ENCODE measurements around the gene ADRA2B. TPM values are rescaled to one million over a fixed set of nuclear protein-coding genes. Genes with fewer than 3 reads are reported as not detected.
A peak's percentile ranks its signal among the peaks of the same experiment; 100 is the strongest.

The ADRA2B gene
- total RNA-seq, 2 experiments from 2014 or later: 0.52 TPM

DNA sequence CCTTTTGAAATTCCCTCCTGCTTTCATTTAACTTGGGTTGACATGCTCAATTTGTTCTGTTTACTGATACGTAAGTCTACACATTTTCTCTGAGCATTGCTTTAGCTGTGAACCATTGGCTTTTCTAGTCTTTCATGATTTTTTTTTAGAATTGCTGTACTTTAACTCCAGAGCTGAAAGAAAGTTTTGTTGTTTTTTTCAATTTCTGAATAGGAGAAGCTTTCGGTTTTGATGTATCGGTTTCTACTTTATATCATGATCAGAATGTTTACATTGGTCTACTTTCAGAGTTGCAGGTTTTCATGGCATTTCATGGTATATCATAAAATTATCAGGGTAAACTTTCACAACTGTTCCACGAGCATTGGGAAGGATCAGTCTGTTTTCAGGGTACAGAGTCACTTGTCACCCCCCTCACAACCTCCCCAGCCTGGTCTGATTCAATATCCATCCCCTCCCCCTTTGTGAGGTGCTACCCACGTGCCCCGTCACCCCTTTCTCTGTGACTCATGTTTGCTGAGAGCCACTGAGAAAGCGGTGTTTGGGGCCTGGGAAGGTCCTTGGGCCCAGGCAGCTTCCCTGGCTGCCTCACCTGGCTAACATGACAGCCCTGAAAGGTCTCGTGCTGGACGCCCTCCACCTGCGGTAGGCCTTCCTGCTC, 14.9 kb upstream of the ADRA2B start:
- Mint-ChIP-seq H3K4me3 (no peak overlapping the region), H3K27ac (peak overlapping the region; percentile 84), H3K9me3 (no peaks in the 10 kb centered on the region), H3K27me3 (ENCODE audit: low read depth) (no peaks in the 10 kb centered on the region), H3K36me3 (ENCODE audit: low read depth) (peaks cover 9% of the 10 kb centered on the region), H3K4me1 (ENCODE audit: low read depth) (peaks cover 16% of the 10 kb centered on the region)
- intact Hi-C loops (cut with micrococcal nuclease): no loop called here
- CTCF ChIA-PET: interaction anchor here (0.7 to 18.5 kb wide), 8 partner anchors 11 to 138 kb away, joined by 3 to 482 read pairs (median 6); partner anchors contain the start of genes ADRA2B and DUSP2
- peak; percentile 58 for DNase-seq

GRCh38 chr2:96130483-96130882, 14.1 kb upstream of the ADRA2B start:
- no peaks in the 10 kb centered on the region for H3K27me3 Mint-ChIP-seq (ENCODE audit: low read depth)
- no peak overlapping the region for H3K27ac Mint-ChIP-seq
- no peaks in the 10 kb centered on the region for H3K9me3 Mint-ChIP-seq
- DNase-seq: no peak
- peaks cover 16% of the 10 kb centered on the region for H3K4me1 Mint-ChIP-seq (ENCODE audit: low read depth)
- H3K4me3 Mint-ChIP-seq: no peak overlapping the region
- CTCF ChIA-PET: interaction anchor here (0.8 to 18.5 kb wide), 8 partner anchors 8 to 137 kb away, joined by 3 to 482 read pairs (median 6); partner anchors contain the start of genes ADRA2B and ASTL
- intact Hi-C loops (cut with micrococcal nuclease): no loop called here
- H3K36me3 Mint-ChIP-seq (ENCODE audit: low read depth): peaks cover 13% of the 10 kb centered on the region

DNA sequence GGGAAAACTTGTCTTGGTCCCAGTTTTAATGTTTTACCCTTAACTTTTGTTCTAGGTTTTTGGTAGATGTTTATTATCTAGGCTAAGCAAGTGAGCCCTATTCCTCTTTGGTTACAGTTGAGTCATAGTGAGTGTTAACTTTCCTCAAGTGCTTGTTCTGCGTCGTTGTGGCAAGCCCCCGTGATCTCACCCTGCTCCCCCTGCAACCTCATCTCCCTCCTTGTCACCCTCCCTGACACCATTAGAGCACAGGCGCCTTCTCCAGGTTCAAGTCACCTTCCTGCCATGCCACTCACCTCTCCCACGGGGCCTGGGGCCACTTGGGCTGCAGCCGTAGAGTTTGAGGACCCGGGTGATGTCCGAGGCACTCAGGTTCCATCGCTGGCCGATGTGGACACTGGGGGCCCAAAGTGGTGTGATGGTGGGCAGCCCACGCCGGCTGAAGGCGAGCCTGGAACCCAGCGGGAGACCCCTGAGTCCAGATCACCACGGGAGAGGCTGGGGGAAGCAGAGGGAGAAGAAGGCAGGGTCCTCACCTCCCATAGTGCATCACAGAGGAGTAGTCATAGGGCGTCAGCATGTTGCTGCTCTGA, 13.3 kb upstream of the ADRA2B start:
- Mint-ChIP-seq H3K4me1 (ENCODE audit: low read depth) (peaks cover 16% of the 10 kb centered on the region), H3K27ac (no peak overlapping the region), H3K9me3 (no peaks in the 10 kb centered on the region), H3K36me3 (ENCODE audit: low read depth) (peaks cover 15% of the 10 kb centered on the region), H3K27me3 (ENCODE audit: low read depth) (no peaks in the 10 kb centered on the region), H3K4me3 (no peak overlapping the region)
- CTCF ChIA-PET: interaction anchor here (1.2 to 18.5 kb wide), 5 partner anchors 9 to 107 kb away, joined by 4 to 482 read pairs (median 6); partner anchors contain the start of genes ADRA2B and ASTL
- DNase-seq: no peak
- intact Hi-C loops (cut with micrococcal nuclease): no loop called here

DNA sequence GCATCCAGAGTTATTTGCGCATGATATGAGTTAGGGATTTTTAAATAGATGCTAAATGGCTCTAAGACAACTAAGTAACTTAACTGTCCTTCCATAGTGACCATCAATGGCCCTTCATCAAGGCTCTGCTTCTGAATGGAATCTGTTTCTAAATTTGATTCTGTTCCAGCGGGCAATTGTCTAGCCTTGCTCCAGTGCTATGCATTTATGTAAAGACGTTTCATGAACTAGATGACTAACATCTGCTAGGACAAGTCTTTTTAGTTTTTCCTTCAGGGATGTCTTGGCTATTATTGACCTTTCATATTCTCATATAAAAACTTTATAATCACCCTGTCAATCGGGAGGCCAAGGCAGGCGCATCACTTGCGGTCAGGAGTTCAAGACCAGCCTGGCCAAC, 12.1 kb upstream of the ADRA2B start:
- intact Hi-C loops (cut with micrococcal nuclease): no loop called here
- CTCF ChIA-PET: interaction anchor here (1.0 kb wide), 1 partner anchor 46 kb away, joined by 4 read pairs; no protein-coding TSS in a partner anchor
- H3K36me3 Mint-ChIP-seq (ENCODE audit: low read depth): peaks cover 15% of the 10 kb centered on the region
- H3K27me3 Mint-ChIP-seq (ENCODE audit: low read depth): no peaks in the 10 kb centered on the region
- no peak overlapping the region for H3K27ac Mint-ChIP-seq
- peaks cover 16% of the 10 kb centered on the region for H3K4me1 Mint-ChIP-seq (ENCODE audit: low read depth)
- no peak overlapping the region for H3K4me3 Mint-ChIP-seq
- H3K9me3 Mint-ChIP-seq: no peaks in the 10 kb centered on the region
- no peak for DNase-seq

DNA sequence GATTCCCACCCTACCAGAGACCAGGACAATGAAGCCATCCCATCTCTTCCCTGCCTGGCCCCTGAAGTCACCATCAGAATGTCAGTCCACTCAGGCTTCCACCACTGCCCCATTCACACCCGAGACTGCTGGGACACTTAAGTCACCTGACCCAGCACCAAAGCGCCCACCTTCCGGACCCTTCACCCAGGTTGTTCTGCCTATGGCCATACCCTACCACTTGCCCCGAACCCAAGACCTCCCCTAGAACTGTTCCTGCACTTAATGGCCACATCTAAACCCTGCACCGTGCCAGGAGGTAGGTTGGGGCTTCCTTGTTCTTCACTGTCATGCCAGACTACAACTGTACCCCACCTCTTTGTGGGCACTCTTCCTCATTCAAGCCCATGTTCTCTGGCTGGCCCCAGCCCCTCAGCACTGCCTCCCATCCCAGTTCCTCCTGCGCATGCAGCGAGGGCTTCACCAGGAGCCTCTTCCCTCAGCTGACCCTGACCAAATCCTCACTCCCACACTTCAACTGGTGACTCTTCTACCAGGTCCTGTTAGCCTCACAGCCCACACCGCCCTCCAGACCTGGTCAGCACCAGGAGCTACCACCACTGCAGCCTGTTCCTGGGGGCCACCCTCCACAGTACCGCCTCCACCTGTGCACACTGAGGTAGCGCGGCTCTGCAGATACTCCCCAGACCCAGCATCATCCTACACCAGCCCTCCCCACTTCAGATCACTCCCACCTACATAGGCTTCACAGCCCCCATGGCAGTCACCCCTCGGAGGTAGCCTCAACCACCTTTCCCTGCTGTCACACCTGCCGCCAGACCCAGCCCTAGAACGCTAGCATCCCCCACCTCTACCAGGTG, 8.3 kb upstream of the ADRA2B start:
- intact Hi-C loops (cut with micrococcal nuclease): no loop called here
- Mint-ChIP-seq H3K36me3 (ENCODE audit: low read depth) (peaks cover 11% of the 10 kb centered on the region), H3K4me3 (no peak overlapping the region), H3K27ac (no peak overlapping the region), H3K9me3 (no peaks in the 10 kb centered on the region), H3K4me1 (ENCODE audit: low read depth) (no peaks in the 10 kb centered on the region), H3K27me3 (ENCODE audit: low read depth) (peaks cover 22% of the 10 kb centered on the region)
- CTCF ChIA-PET: interaction anchor here (1.4 kb wide), 1 partner anchor 8 kb away, joined by 4 read pairs; the partner anchor contains the start of gene ADRA2B
- no peak for DNase-seq

- no peak overlapping the region for H3K4me3 Mint-ChIP-seq
- no peak overlapping the region for H3K27ac Mint-ChIP-seq
- peaks cover 11% of the 10 kb centered on the region for H3K36me3 Mint-ChIP-seq (ENCODE audit: low read depth)
- CTCF ChIA-PET: interaction anchor here (0.7 kb wide), 1 partner anchor 32 kb away, joined by 3 read pairs; no protein-coding TSS in a partner anchor
- no peaks in the 10 kb centered on the region for H3K9me3 Mint-ChIP-seq
- intact Hi-C loops (cut with micrococcal nuclease): no loop called here
- peaks cover 22% of the 10 kb centered on the region for H3K27me3 Mint-ChIP-seq (ENCODE audit: low read depth)
- DNase-seq: no peak
- H3K4me1 Mint-ChIP-seq (ENCODE audit: low read depth): no peaks in the 10 kb centered on the region
These were observed 7.6 kb upstream of the ADRA2B start for GRCh38 chr2:96123936-96124335.

GRCh38 chr2:96123290-96123689, 6.9 kb upstream of the ADRA2B start:
- CTCF ChIA-PET: interaction anchor here (0.7 kb wide), 1 partner anchor 31 kb away, joined by 3 read pairs; no protein-coding TSS in a partner anchor
- H3K27me3 Mint-ChIP-seq (ENCODE audit: low read depth): peaks cover 23% of the 10 kb centered on the region
- DNase-seq: no peak
- no peaks in the 10 kb centered on the region for H3K9me3 Mint-ChIP-seq
- no peak overlapping the region for H3K4me3 Mint-ChIP-seq
- peaks cover 11% of the 10 kb centered on the region for H3K36me3 Mint-ChIP-seq (ENCODE audit: low read depth)
- no peak overlapping the region for H3K27ac Mint-ChIP-seq
- intact Hi-C loops (cut with micrococcal nuclease): no loop called here
- no peaks in the 10 kb centered on the region for H3K4me1 Mint-ChIP-seq (ENCODE audit: low read depth)

DNA sequence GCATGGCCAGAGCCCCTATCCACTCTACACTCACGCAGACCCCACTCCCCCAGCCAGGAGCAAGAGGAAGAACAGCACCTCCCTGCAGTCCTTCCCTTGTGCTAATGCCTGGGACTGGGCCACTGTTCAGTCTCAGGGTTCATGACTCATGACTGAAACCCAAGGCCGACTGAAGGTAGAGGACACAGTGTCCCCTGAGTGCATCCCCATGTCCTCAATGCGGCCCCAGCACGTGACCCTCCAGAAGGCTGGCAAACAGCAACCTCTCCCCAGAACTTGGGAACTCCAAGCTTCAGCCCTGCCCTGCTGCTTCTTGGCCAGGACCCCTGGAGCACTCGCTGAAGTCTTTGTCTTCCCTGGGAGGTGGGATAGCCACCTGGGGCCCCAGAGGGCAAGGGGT, 6.0 kb upstream of the ADRA2B start:
- intact Hi-C loops (cut with micrococcal nuclease): no loop called here
- peaks cover 4% of the 10 kb centered on the region for H3K4me1 Mint-ChIP-seq (ENCODE audit: low read depth)
- no peaks in the 10 kb centered on the region for H3K9me3 Mint-ChIP-seq
- H3K36me3 Mint-ChIP-seq (ENCODE audit: low read depth): peaks cover 11% of the 10 kb centered on the region
- peaks cover 28% of the 10 kb centered on the region for H3K27me3 Mint-ChIP-seq (ENCODE audit: low read depth)
- no peak overlapping the region for H3K27ac Mint-ChIP-seq
- CTCF ChIA-PET: no interaction called here
- H3K4me3 Mint-ChIP-seq: no peak overlapping the region
- DNase-seq: no peak

DNA sequence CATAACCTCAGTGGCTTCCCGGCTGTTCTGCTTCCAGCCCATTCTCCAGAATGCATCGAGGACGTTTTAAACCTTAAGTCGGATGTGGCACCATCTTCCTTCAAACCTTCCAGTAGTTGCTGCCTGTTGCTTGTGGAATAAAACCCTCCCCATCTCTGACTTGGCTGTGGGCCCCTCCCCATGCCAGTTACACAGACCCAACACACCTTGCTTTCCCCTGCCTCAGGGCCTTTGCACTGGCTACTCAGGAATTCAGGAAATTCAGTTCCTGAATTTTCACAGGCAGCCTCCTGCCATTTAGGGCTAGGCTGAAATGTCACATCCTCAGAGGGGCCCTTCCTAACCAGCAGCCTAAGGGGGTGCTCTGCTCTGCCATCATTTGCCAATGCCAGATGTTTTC, 5.0 kb upstream of the ADRA2B start:
- Mint-ChIP-seq H3K4me1 (ENCODE audit: low read depth) (peaks cover 4% of the 10 kb centered on the region), H3K27ac (no peak overlapping the region), H3K4me3 (no peak overlapping the region), H3K27me3 (ENCODE audit: low read depth) (peaks cover 28% of the 10 kb centered on the region), H3K36me3 (ENCODE audit: low read depth) (peaks cover 8% of the 10 kb centered on the region), H3K9me3 (no peaks in the 10 kb centered on the region)
- no peak for DNase-seq
- intact Hi-C loops (cut with micrococcal nuclease): no loop called here
- CTCF ChIA-PET: interaction anchor here (1.1 kb wide), 1 partner anchor 129 kb away, joined by 3 read pairs; no protein-coding TSS in a partner anchor

DNA sequence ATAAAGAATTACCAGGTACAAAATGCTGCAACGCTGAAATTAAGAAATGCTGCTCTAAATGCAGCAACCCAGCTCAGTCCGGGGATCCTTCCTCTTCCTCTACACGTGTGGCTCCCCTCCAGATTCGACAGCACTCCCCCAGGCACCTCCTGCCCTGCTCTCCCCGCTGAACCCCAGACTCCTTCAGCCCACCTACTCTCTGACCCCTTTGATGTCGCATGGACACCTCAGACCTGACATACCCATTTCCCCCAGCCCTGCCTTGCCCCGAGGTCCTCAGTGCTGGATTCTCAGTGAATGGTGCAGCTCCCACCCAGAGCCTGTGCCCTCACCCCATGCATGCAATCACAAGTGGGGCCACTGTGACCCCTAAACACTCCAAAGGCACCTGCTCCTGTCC, 4.6 kb upstream of the ADRA2B start:
- peaks cover 28% of the 10 kb centered on the region for H3K27me3 Mint-ChIP-seq (ENCODE audit: low read depth)
- intact Hi-C loops (cut with micrococcal nuclease): no loop called here
- H3K4me3 Mint-ChIP-seq: no peak overlapping the region
- DNase-seq: no peak
- H3K27ac Mint-ChIP-seq: no peak overlapping the region
- no peaks in the 10 kb centered on the region for H3K9me3 Mint-ChIP-seq
- H3K36me3 Mint-ChIP-seq (ENCODE audit: low read depth): peaks cover 4% of the 10 kb centered on the region
- CTCF ChIA-PET: interaction anchor here (1.1 kb wide), 1 partner anchor 129 kb away, joined by 3 read pairs; no protein-coding TSS in a partner anchor
- peaks cover 4% of the 10 kb centered on the region for H3K4me1 Mint-ChIP-seq (ENCODE audit: low read depth)

GRCh38 chr2:96120091-96120720, 3.8 kb upstream of the ADRA2B start:
- DNase-seq: no peak
- H3K9me3 Mint-ChIP-seq: no peaks in the 10 kb centered on the region
- CTCF ChIA-PET: no interaction called here
- no peak overlapping the region for H3K27ac Mint-ChIP-seq
- H3K27me3 Mint-ChIP-seq (ENCODE audit: low read depth): peaks cover 33% of the 10 kb centered on the region
- intact Hi-C loops (cut with micrococcal nuclease): no loop called here
- peaks cover 2% of the 10 kb centered on the region for H3K36me3 Mint-ChIP-seq (ENCODE audit: low read depth)
- no peak overlapping the region for H3K4me3 Mint-ChIP-seq
- peaks cover 8% of the 10 kb centered on the region for H3K4me1 Mint-ChIP-seq (ENCODE audit: low read depth)

- CTCF ChIA-PET: interaction anchor here (1.3 to 4.8 kb wide), 7 partner anchors 11 to 127 kb away, joined by 3 to 43 read pairs (median 6); partner anchors contain the start of gene ANKRD36C
- Mint-ChIP-seq H3K27me3 (ENCODE audit: low read depth) (peaks cover 33% of the 10 kb centered on the region), H3K4me1 (ENCODE audit: low read depth) (peaks cover 8% of the 10 kb centered on the region), H3K36me3 (ENCODE audit: low read depth) (no peaks in the 10 kb centered on the region), H3K4me3 (no peak overlapping the region), H3K27ac (no peak overlapping the region), H3K9me3 (no peaks in the 10 kb centered on the region)
- DNase-seq: no peak
- intact Hi-C loops (cut with micrococcal nuclease): loop anchor here (5.0 kb wide), 1 partner anchor 112 kb away; no protein-coding TSS in a partner anchor
These were observed 3.0 kb upstream of the ADRA2B start for GRCh38 chr2:96119389-96119751.

All from activated naive CD4-positive, alpha-beta T cell treated with anti-CD3 and anti-CD28 coated beads for 36 hours (primary cell).